HG03378 (cell line): ENCODE results near the gene GPC6.

Source experiments
- ATAC-seq: cut with Tn5 transposase; IDR thresholded peaks from one replicate; pipeline ENCODE4 v1.9.1; 2021; ENCODE audit warnings: mild to moderate bottlenecking, moderate library complexity; ENCODE audit not compliant: unreplicated experiment

GPC6 gene

DNA sequence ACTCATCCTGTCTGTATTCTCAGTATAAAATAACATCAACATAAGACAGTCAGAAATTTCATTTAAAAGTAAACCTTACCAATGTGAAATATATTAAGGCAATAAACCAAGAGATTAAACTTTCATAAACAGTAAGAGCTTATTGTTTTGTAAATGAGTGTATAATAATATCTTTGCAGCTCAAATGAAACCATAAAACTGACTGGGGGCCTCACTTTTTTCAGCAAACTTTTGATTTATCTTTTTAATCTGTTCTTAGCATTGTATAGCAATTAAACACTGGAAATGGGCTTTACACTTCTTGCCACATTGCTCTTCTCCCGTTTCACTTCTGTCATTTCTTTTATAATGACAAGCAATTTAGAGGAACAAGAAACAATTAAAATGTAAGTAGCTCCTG lies 580.3 kb downstream of the GPC6 start:
- ATAC-seq, result no peak

DNA sequence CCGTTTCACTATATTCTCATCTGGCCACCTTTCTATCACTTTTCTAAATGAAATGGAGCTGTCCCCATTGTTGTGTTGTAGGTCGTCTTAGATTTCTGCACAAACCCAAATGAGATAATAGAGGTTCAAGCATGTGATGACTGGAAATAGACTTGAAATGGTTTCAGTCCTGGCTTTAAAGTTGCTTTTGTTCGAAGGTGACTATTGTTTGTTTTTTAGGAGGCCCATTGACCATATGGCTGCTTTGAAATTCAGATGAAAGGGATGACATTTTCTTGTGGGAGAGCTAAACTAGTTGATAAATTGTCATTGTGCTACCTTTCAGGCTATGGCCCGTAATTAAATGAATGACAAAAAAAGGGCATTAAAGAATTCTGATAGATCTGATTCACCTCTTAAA lies 583.7 kb downstream of the GPC6 start:
- no peak for ATAC-seq

DNA sequence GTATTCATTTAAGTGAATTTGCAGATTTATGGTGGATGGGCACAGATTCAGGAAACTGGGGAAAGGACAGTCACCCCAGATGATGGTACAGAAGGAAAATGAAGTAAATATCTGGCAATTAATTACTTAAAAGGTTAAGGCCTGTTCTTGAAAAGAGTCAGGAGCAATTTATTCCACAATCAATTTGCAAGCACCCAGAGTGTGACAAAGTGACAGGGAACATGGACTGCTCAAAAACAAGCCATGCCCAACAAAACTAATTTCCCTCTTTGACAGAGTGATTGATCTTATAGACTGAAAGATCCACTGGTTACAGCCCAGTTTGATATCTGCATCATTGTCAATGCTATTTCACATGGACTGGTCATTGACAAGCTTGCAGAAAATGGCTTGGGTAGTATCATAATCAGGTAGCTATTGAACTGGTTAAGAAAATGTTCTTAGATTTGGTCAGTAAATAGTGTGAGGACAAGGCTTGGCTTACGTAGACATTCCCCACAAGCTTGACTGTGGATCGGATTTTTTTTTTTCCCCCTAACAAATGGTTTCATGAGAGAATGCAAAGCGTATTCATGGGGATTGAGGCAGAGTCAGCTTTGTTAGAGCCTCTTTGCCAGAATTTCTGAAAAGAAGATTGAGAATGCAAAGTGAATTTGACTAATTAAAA lies 584.6 kb downstream of the GPC6 start:
- ATAC-seq, result no peak

DNA sequence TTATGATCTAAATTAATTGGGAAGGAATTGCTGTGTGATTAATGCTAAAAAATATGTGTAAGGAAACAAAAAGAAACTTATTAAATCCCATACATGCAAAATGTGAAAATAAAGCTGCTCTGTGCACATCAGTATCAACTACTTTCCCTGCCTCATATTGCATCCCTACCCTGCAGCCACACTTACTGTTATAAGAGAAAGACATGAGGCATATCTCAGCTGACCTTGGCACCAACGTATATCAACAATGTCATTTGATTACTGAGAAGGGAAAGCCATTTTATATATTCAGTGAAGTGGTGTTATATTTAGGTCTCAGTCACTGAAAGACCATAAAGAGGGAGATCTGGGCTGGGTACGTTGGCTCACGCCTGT lies 585.1 kb downstream of the GPC6 start:
- ATAC-seq, result no peak

DNA sequence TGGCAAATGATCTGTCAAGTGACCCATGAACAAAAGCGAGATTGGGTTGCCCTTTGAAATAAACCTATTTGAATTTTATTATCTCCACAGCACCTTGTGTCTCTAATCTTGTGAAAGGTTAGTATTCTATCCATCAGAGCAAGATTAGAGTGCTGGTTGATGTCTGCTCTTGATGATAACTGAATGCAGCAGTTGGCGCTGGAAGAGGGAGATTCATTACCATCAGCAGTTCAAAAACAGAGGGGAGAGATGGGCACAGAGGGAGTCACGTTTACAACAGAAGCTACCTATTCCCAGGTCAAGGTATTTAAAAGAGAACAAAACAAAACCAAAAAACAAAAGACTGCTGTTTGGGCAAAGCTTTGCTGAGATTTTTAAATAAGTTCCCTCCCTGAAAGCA lies 588.1 kb downstream of the GPC6 start:
- no peak for ATAC-seq

DNA sequence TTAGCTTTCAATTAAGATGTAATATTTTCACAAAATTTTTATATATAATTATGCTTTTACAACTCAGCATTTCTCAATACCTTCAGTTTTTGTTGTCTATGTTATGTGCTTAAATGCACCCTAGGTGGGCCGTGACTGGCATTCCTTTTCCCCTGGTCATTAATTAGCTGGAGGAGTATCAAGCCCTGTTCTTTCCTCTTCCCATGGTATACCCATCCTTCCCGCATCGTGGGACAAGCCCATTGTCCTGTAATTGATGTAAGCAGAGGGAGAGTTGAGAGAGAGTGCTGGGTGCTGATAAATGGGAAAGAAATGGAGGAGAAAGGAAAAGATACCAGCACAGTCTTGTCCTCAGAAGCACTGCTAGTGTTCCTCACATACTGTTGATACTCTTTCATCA lies 591.7 kb downstream of the GPC6 start:
- no peak for ATAC-seq

DNA sequence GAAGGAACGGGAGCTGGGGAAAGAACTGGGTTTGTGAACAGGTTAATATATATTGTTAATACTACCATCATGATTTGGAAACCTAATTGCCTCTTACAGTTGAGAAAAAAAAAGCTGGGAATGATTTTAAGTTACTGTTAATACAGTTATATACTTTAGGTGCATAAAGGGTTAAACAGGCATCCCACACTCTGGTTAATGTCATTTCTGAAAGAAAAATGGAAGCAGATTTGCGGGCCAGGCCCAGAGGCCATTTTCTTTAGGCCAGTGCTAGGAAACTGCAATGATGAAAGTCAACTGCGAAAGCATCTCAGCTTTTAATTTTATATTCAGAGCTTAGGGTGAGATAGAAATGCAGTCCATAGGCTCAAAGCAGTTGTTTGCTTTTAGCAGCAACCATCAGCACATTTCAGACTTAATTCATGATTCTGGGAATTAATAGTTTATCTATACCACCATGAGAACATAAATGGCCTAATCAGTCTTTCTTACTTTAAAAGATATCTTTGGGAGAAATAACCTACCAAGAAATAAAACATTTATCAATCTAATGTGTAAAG lies 592.8 kb downstream of the GPC6 start:
- ATAC-seq, result no peak

DNA sequence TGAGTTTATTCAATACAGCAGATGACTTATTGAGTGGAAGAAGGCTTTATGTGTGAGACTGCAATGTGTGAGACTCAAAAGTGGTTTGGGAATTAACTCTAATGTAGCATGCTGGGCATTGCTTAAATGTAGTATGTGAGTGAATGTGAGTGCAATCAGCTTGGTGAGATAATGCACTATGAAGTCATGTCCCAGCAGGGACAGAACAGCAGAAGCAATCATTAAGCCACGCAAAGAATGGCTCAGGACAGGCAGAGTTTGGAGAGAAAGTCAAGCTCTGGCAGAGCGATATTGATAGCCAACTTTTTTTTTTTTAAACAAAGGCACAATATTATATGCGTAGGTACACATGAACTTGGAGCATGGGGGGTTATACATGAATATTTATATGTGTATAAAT lies 597.7 kb downstream of the GPC6 start:
- no peak for ATAC-seq

DNA sequence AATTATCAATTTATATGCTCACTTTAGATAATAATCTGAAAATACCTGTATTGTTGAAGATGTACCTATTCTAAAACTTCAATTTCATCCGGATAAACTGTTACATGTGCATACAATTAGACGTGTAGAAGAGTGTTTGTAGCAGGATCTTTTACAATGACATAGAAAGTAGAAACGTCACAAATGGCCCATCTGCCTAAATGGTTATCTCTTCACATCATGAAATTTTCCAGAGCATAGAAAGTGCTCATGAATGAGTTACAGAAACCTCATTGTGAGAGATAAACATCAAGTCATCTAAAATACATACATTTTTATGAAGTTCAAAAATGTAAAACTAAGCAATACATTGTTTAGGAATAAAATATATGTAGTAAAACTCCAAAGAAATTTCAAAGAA lies 607.4 kb downstream of the GPC6 start:
- no peak for ATAC-seq

DNA sequence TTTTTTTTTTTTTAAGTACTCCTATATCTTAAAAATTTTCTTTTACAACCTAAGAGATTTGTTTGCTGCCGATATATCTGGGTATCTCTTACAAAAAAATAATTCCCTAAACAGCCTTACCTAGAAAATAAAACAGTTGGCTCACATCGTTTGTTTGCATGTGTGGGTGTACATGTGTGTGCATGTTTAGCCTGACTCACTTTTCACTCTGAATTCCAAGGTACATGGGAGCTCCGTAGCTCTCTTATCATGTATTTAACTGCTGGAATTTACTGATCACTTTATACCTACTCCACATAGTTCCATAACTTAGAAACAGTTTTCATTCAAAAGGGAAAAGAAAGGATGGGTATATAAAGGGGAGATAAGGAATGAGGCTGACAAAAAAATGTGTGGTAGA lies 616.5 kb downstream of the GPC6 start:
- ATAC-seq, result no peak

DNA sequence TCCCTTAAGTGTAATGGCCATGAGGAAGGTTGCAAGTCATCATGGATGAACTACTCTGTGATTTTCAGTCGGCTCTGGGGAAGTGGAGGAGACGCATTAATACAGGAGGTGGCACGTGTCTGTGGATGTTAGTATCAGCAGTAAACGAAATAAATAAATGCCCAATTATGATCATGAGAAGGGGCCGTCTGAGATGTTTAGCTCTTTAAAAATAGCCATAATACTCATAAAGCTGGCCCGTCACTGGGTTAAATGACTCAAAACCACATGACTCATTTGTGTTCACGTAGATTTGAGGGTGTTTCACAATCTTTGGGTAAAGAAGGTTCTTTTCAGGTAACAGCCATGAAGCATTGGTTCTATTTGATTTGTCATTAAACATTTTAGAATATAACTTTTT lies 620.6 kb downstream of the GPC6 start:
- ATAC-seq, result no peak

DNA sequence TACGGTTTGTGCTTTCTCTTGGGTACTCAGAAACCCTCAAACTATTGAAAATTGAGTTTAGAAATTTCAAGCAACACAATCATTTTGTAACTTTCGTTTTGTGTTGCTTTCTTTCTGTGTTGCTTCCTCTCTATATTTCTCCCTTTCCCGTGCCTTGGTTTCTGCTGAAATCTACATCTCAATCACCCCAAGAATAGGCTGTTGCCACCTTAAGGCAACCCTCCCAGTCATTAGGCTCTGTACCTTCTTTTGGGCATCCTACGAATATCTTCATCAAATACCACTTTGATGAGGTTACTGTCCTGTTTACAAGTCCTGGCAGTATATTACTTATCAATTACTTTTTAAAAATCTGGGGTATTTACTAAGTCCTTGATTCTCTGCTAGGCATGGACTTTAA lies 621.6 kb downstream of the GPC6 start:
- no peak for ATAC-seq

DNA sequence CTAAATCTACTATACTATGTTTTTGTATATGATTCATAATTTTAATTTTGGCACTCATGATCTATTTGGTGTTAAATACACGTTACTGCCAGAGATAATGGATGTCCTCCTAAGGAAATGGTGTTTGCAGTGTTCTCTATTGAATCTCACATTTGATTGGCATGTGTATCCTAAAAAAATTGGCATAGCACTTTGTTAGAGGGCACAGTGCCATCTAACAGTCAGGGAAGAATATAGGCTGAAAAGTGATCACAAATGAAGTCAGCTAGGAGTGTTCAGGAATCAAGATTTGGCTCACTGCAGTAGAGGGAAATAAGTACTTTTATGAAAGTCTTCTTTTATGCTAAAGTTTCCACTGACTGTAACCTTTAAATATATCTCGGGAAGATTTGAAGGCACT lies 624.6 kb downstream of the GPC6 start:
- ATAC-seq, result no peak

DNA sequence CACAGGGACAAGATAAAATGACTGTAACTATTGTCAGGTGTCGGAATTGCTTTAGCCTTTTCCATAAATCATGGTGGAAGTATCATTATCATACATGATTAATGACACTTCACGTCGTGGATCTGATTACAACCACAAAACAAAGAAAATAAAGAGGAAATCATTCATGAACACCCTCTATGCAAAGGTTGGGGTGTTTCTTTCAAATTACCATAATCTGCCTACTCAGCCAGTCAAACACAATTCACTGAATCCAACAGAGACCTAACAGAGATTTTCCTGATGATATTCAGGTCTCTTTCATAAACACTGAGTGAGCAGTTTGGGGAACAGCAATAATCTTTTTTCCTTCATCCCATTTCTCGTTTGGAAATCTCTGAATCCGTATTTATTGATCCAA lies 627.3 kb downstream of the GPC6 start:
- ATAC-seq, result no peak

DNA sequence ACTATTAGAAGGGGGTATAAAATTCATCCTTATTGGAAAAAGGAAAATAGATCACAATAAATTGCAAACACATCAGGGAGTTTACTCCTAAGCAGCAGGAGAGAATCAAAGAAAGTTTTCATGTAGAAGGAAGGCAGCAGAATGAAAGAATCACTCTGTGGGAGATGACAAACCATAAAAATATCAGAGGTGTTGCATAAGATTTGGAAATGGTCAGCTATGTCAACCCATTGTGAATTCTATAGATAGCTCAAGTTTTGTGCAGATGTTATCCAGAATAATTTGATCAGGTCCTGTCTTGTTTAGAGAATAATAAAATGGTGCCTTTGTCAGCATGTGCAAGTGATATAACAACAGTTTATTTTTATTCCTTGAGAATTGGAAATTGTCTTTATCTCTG lies 630.5 kb downstream of the GPC6 start:
- ATAC-seq, result no peak

DNA sequence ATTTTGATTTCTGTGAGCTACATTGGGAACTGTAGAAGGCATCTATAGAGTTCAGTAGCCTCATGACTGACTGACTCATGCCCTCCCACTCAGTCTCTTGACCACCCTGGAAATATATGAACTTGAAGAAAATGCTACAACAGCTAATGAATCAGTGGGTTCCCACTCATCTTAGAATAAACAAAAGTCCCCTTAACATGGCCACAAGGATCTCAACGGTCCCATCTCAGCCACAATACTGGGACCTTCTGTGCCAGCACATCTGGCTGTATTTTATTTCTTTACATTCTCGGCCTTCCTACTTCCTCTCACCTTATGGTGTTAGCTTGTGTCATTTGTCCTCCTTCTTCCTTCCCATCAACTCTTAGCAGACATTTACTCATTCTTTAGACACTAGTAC lies 633.1 kb downstream of the GPC6 start:
- no peak for ATAC-seq

DNA sequence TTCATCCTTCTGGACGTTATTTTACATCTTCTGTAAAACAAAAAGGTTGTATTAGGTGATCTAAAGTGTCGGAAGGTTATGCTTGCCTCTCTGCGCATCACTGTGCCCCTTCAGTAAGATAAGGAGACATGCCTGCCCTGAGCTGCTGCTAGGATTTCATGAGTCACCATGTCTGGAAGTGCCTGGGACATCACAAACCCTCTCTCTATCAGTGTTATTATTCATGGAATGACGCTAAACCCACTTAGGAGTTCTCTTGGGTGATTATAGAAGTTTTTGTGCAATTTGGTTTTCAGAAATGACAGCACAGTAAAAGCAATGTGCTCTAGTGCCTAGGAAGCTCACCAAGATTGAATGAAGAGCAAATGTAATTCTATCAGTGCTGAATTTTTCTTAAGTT lies 635.2 kb downstream of the GPC6 start:
- ATAC-seq, result no peak

DNA sequence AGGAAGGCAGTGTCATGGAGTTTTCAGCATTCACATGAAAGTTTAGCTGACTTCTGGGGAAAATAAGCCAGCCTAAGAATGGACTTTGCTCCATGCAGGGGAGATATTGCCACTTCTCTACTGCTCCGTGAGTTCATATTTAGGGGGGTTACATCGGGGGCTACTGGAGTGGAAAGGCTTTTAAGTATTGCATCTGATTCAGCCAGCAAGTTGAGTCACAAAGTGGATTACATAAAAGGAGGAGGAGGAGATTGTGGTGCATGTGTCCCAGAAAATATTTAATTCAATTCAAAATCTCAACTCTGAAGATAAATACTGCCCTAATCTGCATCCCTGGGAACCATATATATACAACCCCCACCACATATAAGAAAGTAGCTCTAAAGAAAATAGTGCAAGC lies 635.7 kb downstream of the GPC6 start:
- ATAC-seq, result no peak

DNA sequence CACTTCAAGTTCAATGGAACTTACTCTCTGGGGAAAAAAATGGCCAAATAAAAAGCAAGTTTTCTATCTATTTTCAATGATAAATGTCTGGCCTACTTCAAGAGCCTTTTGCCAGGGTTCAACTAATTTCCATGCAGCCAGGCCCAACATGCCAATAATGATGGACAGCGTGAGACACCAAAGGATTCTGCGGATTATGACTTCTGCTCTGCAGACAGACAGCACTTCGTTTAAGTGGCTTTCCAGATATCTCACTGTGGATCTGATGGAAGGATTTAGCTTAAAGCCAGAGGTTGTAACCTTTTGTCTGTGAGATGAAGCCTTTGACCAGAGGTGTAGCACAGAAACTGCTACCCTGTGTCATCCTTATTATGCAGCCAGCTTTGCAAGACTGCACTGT lies 638.6 kb downstream of the GPC6 start:
- no peak for ATAC-seq

DNA sequence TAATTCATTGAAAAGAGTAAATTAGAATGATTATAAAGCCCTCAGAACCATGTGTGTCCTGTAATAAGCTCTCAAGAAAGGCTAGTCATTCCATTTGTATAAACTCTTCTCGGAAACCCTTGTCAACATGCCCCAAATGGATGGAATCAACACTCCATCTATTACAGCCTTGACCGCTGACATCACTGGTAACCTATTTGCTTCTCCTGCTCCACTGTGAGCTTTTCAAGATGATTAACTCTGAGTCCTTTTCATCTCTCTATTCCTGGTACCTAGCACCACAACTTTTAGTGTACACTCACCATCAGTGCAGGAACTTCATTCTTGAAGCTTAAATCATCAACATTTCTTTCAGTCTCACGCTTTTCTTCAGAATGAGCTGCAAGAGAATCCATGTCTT lies 640.9 kb downstream of the GPC6 start:
- no peak for ATAC-seq

DNA sequence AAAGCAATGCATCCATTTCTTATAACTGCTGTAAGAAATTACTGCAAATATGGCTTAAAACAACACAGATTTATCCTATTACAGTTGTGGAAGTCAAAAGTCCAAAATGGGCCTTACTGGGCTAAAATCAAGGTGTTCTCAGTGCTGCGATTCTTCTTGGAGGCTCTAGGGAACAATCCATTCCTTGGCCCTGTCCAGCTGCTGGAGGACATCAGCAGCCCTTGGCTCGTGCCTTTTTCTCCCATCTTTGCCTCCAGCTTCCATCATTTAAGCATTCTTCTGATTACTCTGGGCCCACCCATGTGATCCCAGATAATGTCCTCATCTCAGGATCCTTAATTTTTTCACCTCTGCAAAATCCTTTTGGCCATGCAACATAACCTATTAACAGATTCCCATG lies 645.8 kb downstream of the GPC6 start:
- ATAC-seq, result no peak

DNA sequence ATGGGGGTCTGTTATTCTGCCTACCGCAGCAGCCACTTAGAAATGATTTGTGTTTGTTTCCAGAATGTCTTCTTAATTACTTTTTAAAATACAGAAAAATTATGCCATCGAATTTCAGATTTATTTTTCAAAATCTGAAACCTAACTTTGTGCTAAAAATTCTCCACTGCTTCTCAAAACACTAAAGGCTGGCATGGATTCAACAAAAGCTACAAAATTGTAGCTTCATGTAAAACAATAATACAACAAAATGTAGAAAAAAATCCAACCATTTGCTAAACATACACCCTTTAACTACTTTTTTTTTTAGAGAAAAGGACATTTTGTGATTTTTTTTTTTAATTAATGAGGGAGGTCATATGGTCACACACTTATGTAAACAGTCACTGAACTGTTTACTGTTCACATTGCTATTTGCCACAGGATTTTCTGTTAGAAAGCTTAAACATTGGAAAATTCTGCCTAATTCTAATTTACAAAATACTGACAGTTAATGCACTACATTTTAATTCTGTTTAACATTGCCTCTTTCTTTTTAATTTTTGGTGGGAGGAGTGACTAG lies 646.3 kb downstream of the GPC6 start:
- no peak for ATAC-seq

DNA sequence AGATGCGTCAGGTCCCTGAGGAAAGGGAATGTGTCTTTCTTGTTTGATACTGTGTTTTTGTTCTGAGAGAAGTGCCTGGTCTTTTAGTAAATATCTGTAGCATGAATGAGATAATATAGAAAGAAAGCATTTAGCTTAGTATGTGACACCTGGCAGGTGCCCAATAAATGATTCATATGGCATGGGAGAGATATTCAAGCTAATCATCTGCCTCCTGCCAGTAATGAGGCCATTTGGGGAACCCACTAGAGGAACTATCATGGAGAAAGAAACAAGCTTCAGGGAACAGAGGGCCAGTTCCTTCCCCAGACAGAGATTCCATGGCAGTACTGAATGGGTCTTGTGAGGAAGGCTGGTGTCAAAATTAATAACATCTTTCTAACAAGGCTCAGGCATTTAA lies 648.9 kb downstream of the GPC6 start:
- ATAC-seq, result no peak
